Memory B cell (primary cell): Measurements from ENCODE around the gene SLC25A34.
A peak's percentile ranks its signal among the peaks of the same experiment; 100 is the strongest.

Experiments
- ATAC-seq: fragments of 150-1000 bp; cut with Tn5 transposase; 2 replicates; pipeline ENCODE4 v1.10.0; 2021; ENCODE audit warnings: low read depth, mild to moderate bottlenecking, moderate library complexity
- DNase-seq, 2 donors: peaks; one replicate each; pipeline ENCODE4 v3.0.0; 2022; ENCODE audit warnings: low spot score in 2 of 2
- H3K27ac Mint-ChIP-seq: one replicate; pipeline ENCODE4 v1.8.0; 2022; ENCODE audit warnings: mild to moderate bottlenecking, moderate library complexity, mixed read lengths
- H3K27me3 Mint-ChIP-seq: one replicate; pipeline ENCODE4 v1.8.0; 2022; ENCODE audit warnings: mixed read lengths
- H3K36me3 Mint-ChIP-seq: one replicate; pipeline ENCODE4 v1.8.0; 2022; ENCODE audit warnings: mild to moderate bottlenecking, mixed read lengths
- H3K4me1 Mint-ChIP-seq: one replicate; pipeline ENCODE4 v1.8.0; 2022; ENCODE audit warnings: mixed read lengths
- H3K4me3 Mint-ChIP-seq: one replicate; pipeline ENCODE4 v1.8.0; 2022; ENCODE audit warnings: mild to moderate bottlenecking, moderate library complexity, mixed read lengths
- H3K9me3 Mint-ChIP-seq: one replicate; pipeline ENCODE4 v1.8.0; 2022; ENCODE audit warnings: mixed read lengths

Gene SLC25A34

GRCh38 chr1:15733218-15733725 is 2.8 kb upstream of the SLC25A34 start:
- Mint-ChIP-seq H3K9me3 (no peaks in the 10 kb centered on the region), H3K4me1 (no peaks in the 10 kb centered on the region), H3K27me3 (no peaks in the 10 kb centered on the region), H3K4me3 (no peak overlapping the region), H3K27ac (no peak overlapping the region), H3K36me3 (peaks cover 13% of the 10 kb centered on the region)
- no peak for ATAC-seq
- DNase-seq, result no peak

- Mint-ChIP-seq H3K9me3 (no peaks in the 10 kb centered on the region), H3K27me3 (no peaks in the 10 kb centered on the region), H3K27ac (no peak overlapping the region), H3K4me3 (no peak overlapping the region), H3K36me3 (peaks cover 12% of the 10 kb centered on the region), H3K4me1 (no peaks in the 10 kb centered on the region)
- ATAC-seq, result no peak
- DNase-seq, result no peak
Measured at GRCh38 chr1:15733726-15734226, 2.3 kb upstream of the SLC25A34 start.

GRCh38 chr1:15734296-15734695 is 1.8 kb upstream of the SLC25A34 start:
- Mint-ChIP-seq H3K4me3 (no peak overlapping the region), H3K4me1 (no peaks in the 10 kb centered on the region), H3K27ac (no peak overlapping the region), H3K9me3 (no peaks in the 10 kb centered on the region), H3K27me3 (no peaks in the 10 kb centered on the region), H3K36me3 (peaks cover 9% of the 10 kb centered on the region)
- no peak for DNase-seq
- ATAC-seq, result no peak

GRCh38 chr1:15734901-15735300 is 1.2 kb upstream of the SLC25A34 start:
- H3K36me3 Mint-ChIP-seq, result peaks cover 5% of the 10 kb centered on the region
- H3K4me1 Mint-ChIP-seq, result no peaks in the 10 kb centered on the region
- ATAC-seq, result no peak
- no peak overlapping the region for H3K27ac Mint-ChIP-seq
- H3K9me3 Mint-ChIP-seq, result no peaks in the 10 kb centered on the region
- no peak for DNase-seq
- H3K4me3 Mint-ChIP-seq, result no peak overlapping the region
- no peaks in the 10 kb centered on the region for H3K27me3 Mint-ChIP-seq

- ATAC-seq (peak; percentile 55), DNase-seq (no peak)
- no peaks in the 10 kb centered on the region for H3K27me3 Mint-ChIP-seq
- H3K4me1 Mint-ChIP-seq, result no peaks in the 10 kb centered on the region
- peaks cover 5% of the 10 kb centered on the region for H3K36me3 Mint-ChIP-seq
- no peak overlapping the region for H3K4me3 Mint-ChIP-seq
- H3K9me3 Mint-ChIP-seq, result no peaks in the 10 kb centered on the region
- H3K27ac Mint-ChIP-seq, result no peak overlapping the region
Measured at GRCh38 chr1:15735304-15736037, 587 bp upstream of the SLC25A34 start.

- peaks cover 5% of the 10 kb centered on the region for H3K4me1 Mint-ChIP-seq
- ATAC-seq (no peak), DNase-seq (no peak)
- H3K9me3 Mint-ChIP-seq, result no peaks in the 10 kb centered on the region
- H3K27ac Mint-ChIP-seq, result peak overlapping the region; percentile 5
- H3K4me3 Mint-ChIP-seq, result no peak overlapping the region
- peaks cover 1% of the 10 kb centered on the region for H3K27me3 Mint-ChIP-seq
- H3K36me3 Mint-ChIP-seq, result peaks cover 5% of the 10 kb centered on the region
Measured at GRCh38 chr1:15736892-15737261, 819 bp downstream of the SLC25A34 start.

- ATAC-seq (no peak), DNase-seq (no peak)
- Mint-ChIP-seq H3K27me3 (peaks cover 1% of the 10 kb centered on the region), H3K9me3 (no peaks in the 10 kb centered on the region), H3K27ac (peak overlapping the region; percentile 5), H3K4me1 (peaks cover 5% of the 10 kb centered on the region), H3K4me3 (no peak overlapping the region), H3K36me3 (peaks cover 3% of the 10 kb centered on the region)
Measured at GRCh38 chr1:15737324-15738319, 1.6 kb downstream of the SLC25A34 start.

GRCh38 chr1:15738416-15739113 is 2.5 kb downstream of the SLC25A34 start:
- no peaks in the 10 kb centered on the region for H3K36me3 Mint-ChIP-seq
- DNase-seq (no peak), ATAC-seq (no peak)
- H3K4me1 Mint-ChIP-seq, result peaks cover 5% of the 10 kb centered on the region
- H3K9me3 Mint-ChIP-seq, result no peaks in the 10 kb centered on the region
- H3K27ac Mint-ChIP-seq, result peak overlapping the region; percentile 31
- no peak overlapping the region for H3K4me3 Mint-ChIP-seq
- H3K27me3 Mint-ChIP-seq, result peaks cover 1% of the 10 kb centered on the region

- H3K36me3 Mint-ChIP-seq, result no peaks in the 10 kb centered on the region
- DNase-seq, result no peak
- H3K4me1 Mint-ChIP-seq, result peaks cover 5% of the 10 kb centered on the region
- H3K27me3 Mint-ChIP-seq, result peaks cover 1% of the 10 kb centered on the region
- ATAC-seq, result no peak
- H3K27ac Mint-ChIP-seq, result no peak overlapping the region
- H3K4me3 Mint-ChIP-seq, result no peak overlapping the region
- no peaks in the 10 kb centered on the region for H3K9me3 Mint-ChIP-seq
Measured at GRCh38 chr1:15739259-15739658, 3.2 kb downstream of the SLC25A34 start.

GRCh38 chr1:15739745-15740144 is 3.7 kb downstream of the SLC25A34 start:
- ATAC-seq (no peak), DNase-seq (no peak)
- Mint-ChIP-seq H3K27me3 (peaks cover 5% of the 10 kb centered on the region), H3K27ac (no peak overlapping the region), H3K36me3 (no peaks in the 10 kb centered on the region), H3K4me3 (no peak overlapping the region), H3K4me1 (peaks cover 5% of the 10 kb centered on the region), H3K9me3 (no peaks in the 10 kb centered on the region)

GRCh38 chr1:15740924-15741850 is 5.1 kb downstream of the SLC25A34 start:
- peak overlapping the region; percentile 55 for H3K27ac Mint-ChIP-seq
- ATAC-seq (peak; percentile 93), DNase-seq (peak; percentile 62 to 75)
- H3K27me3 Mint-ChIP-seq, result peaks cover 7% of the 10 kb centered on the region
- peaks cover 5% of the 10 kb centered on the region for H3K4me1 Mint-ChIP-seq
- no peak overlapping the region for H3K4me3 Mint-ChIP-seq
- H3K36me3 Mint-ChIP-seq, result no peaks in the 10 kb centered on the region
- no peaks in the 10 kb centered on the region for H3K9me3 Mint-ChIP-seq

GRCh38 chr1:15742339-15742801 is 6.3 kb downstream of the SLC25A34 start, which contains the start of gene TMEM82:
Gene TMEM82, plus strand, starts transcription at chr1:15742499. Its CDS starts 61 bp downstream, at chr1:15742560.
- peaks cover 5% of the 10 kb centered on the region for H3K4me1 Mint-ChIP-seq
- ATAC-seq, result no peak
- H3K36me3 Mint-ChIP-seq, result no peaks in the 10 kb centered on the region
- peaks cover 10% of the 10 kb centered on the region for H3K27me3 Mint-ChIP-seq
- H3K4me3 Mint-ChIP-seq, result no peak within 1 kb of the TSS
- H3K27ac Mint-ChIP-seq, result no peak within 1 kb of the TSS
- H3K9me3 Mint-ChIP-seq, result no peaks in the 10 kb centered on the region
- no peak for DNase-seq
